MCF 10A (cell line): Measurements from ENCODE around the gene CNNM3. TPM values are rescaled to one million over a fixed set of nuclear protein-coding genes. Genes with fewer than 3 reads are reported as not detected.

Experiments
- BruUV-seq: library from RNA; stranded (reverse); fragments of 400-500 nt; replicated peaks from 2 replicates; lab custom pipeline; 2021; lab: Mats Ljungman, UMichigan
- CTCF ChIA-PET: fragments of 300-600 bp; sonication (Branson Sonifier 250); formaldehyde crosslinking; extraction: SDS; loops from one replicate; lab custom pipeline; 2021; ENCODE audit warnings: antibody characterized with exemption, inconsistent platforms; lab: Yijun Ruan, JAX
- POLR2A ChIA-PET: fragments of 300-600, 350-650 bp; sonication (Branson Sonifier 250); formaldehyde crosslinking; extraction: SDS; loops from one replicate; lab custom pipeline; 2020; ENCODE audit warnings: antibody characterized with exemption, inconsistent platforms; lab: Yijun Ruan, JAX
- DNase-seq: peaks from one replicate; pipeline ENCODE4 v3.0.0-alpha.2; 2018; ENCODE audit not compliant: unreplicated experiment
- H3K27ac Mint-ChIP-seq: one replicate; pipeline ENCODE4 v1.8.0; 2022; ENCODE audit warnings: mild to moderate bottlenecking, low read depth, mixed read lengths; ENCODE audit not compliant: unreplicated experiment
- H3K27me3 Mint-ChIP-seq: one replicate; pipeline ENCODE4 v1.8.0; 2022; ENCODE audit warnings: mixed read lengths; ENCODE audit not compliant: insufficient read depth, unreplicated experiment
- H3K36me3 Mint-ChIP-seq: one replicate; pipeline ENCODE4 v1.8.0; 2022; ENCODE audit warnings: mild to moderate bottlenecking, moderate library complexity, mixed read lengths; ENCODE audit not compliant: insufficient read depth, unreplicated experiment
- H3K4me1 Mint-ChIP-seq: one replicate; pipeline ENCODE4 v1.8.0; 2022; ENCODE audit warnings: mixed read lengths; ENCODE audit not compliant: insufficient read depth, unreplicated experiment
- H3K4me3 Mint-ChIP-seq: one replicate; pipeline ENCODE4 v1.8.0; 2022; ENCODE audit warnings: mild to moderate bottlenecking, moderate library complexity, mixed read lengths; ENCODE audit not compliant: unreplicated experiment
- H3K9me3 Mint-ChIP-seq: one replicate; pipeline ENCODE4 v1.8.0; 2022; ENCODE audit warnings: mixed read lengths; ENCODE audit not compliant: unreplicated experiment
- intact Hi-C: fragments of 100-400 bp; cut with micrococcal nuclease; formaldehyde crosslinking; loops from 2 replicates; pipeline ENCODE4 v1.14.1; 2022
- total RNA-seq: library from RNA; stranded (reverse); gene quantifications from 2 replicates; pipeline ENCODE4 v1.2.3, GENCODE V29; 2022
- TF ChIP-seq, protein P1 (sequence below): fragments of 200-600 bp; IDR thresholded peaks from one replicate; pipeline ENCODE4 v1.8.0; 2022; ENCODE audit warnings: antibody characterized with exemption, mild to moderate bottlenecking; ENCODE audit not compliant: unreplicated experiment

The CNNM3 gene
- total RNA-seq, 1 experiment from 2014 or later, result 9.1 TPM

DNA sequence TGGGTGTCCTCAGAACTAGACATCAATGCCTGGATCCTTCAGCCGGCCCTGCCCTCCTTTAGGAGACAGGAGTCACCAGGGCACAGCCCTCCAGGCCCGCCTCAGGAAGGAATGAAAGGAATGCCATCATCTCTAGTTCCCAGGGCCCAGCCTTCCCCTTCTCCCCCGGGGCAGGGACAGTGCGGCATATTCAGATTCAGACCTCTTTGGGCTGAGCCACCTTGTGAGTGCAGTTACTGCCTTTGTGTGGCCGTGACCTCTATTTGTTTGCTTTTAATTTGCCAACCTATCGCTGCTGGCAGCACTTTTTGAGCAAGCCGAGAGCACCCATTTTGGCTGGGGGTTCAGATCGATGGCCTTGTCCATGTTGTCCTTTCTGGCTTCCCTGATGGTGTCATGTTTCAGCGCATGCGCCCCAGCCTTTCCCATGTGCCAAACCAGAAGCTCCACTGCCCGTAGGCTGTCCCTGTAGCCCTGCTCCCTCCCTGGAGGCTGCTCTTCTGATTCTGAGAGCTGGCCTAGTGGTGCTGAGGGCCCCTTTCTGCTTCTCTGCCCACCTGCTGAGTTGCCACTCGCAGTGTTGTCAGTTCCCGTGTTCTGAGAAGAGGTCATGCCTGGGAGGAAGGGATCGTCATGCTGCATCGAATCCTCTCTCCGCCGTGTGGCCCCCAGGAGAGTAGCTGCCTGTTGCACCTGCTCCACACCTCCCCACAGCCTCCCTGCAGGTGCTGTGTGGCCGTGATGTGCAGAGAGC, 16.9 kb downstream of the CNNM3 start:
- Mint-ChIP-seq H3K4me1 (peaks cover 7% of the 10 kb centered on the region), H3K27ac (peak overlapping the region; percentile 39), H3K4me3 (no peak overlapping the region), H3K36me3 (peaks cover 46% of the 10 kb centered on the region), H3K27me3 (no peaks in the 10 kb centered on the region), H3K9me3 (no peaks in the 10 kb centered on the region)
- ChIA-PET POLR2A (interaction anchor here (0.7 to 2.7 kb wide), 4 partner anchors 12 to 25 kb away, joined by 3 to 15 read pairs (median 4); partner anchors contain the start of genes ANKRD39 and CNNM3), CTCF (interaction anchor here (0.7 to 3.0 kb wide), 3 partner anchors 25 to 309 kb away, joined by 3 to 11 read pairs (median 3); partner anchors contain the start of gene ANKRD39)
- DNase-seq, result peak; percentile 43
- no TSS peak for BruUV-seq
- intact Hi-C loops, result no loop called here
- TF ChIP-seq, protein P1, sequence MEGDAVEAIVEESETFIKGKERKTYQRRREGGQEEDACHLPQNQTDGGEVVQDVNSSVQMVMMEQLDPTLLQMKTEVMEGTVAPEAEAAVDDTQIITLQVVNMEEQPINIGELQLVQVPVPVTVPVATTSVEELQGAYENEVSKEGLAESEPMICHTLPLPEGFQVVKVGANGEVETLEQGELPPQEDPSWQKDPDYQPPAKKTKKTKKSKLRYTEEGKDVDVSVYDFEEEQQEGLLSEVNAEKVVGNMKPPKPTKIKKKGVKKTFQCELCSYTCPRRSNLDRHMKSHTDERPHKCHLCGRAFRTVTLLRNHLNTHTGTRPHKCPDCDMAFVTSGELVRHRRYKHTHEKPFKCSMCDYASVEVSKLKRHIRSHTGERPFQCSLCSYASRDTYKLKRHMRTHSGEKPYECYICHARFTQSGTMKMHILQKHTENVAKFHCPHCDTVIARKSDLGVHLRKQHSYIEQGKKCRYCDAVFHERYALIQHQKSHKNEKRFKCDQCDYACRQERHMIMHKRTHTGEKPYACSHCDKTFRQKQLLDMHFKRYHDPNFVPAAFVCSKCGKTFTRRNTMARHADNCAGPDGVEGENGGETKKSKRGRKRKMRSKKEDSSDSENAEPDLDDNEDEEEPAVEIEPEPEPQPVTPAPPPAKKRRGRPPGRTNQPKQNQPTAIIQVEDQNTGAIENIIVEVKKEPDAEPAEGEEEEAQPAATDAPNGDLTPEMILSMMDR, result no peak

DNA sequence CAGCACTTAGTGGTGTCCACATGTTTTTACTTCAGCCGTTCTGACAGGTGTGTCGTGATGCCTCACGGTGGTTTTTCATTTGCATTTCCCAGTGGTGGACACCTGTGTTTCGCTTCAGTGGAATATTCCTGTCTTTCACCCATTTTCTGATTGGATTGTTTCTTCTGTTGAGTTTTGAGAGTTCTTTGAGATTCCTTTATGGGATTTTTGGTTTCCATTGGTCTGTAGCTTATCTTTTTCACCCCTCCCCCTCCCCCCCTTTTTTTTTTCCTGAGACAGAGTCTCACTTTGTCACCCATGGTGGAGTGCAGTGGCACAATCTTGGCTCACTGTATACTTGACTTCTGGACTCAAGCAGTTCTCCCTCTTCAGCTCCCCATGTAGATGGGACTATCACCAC, 19.8 kb downstream of the CNNM3 start:
- no peaks in the 10 kb centered on the region for H3K27me3 Mint-ChIP-seq
- peaks cover 7% of the 10 kb centered on the region for H3K4me1 Mint-ChIP-seq
- intact Hi-C loops, result no loop called here
- no peak overlapping the region for H3K4me3 Mint-ChIP-seq
- BruUV-seq, result no TSS peak
- ChIA-PET CTCF (no interaction called here), POLR2A (no interaction called here)
- no peak for DNase-seq
- H3K27ac Mint-ChIP-seq, result no peak overlapping the region
- H3K36me3 Mint-ChIP-seq, result peaks cover 21% of the 10 kb centered on the region
- H3K9me3 Mint-ChIP-seq, result no peaks in the 10 kb centered on the region
- TF ChIP-seq, protein P1, result no peak

- BruUV-seq, result no TSS peak
- Mint-ChIP-seq H3K4me3 (no peak overlapping the region), H3K27ac (no peak overlapping the region), H3K27me3 (no peaks in the 10 kb centered on the region), H3K36me3 (peaks cover 8% of the 10 kb centered on the region), H3K4me1 (peaks cover 5% of the 10 kb centered on the region), H3K9me3 (no peaks in the 10 kb centered on the region)
- ChIA-PET POLR2A (interaction anchor here (1.1 kb wide), 1 partner anchor 21 kb away, joined by 3 read pairs; the partner anchor contains the start of gene CNNM3), CTCF (no interaction called here)
- intact Hi-C loops, result no loop called here
- TF ChIP-seq, protein P1, result no peak
- DNase-seq, result no peak
Measured at GRCh38 chr2:96837575-96837974, 21.5 kb downstream of the CNNM3 start.
